ENCODE data around the gene NES.

NES gene

GRCh38 chr1:156704166-156704711 lies 27.0 kb upstream of the NES start:
- no peak for DNase-seq

- peak in 1 of 2 experiments; percentile 23 for DNase-seq
Measured at GRCh38 chr1:156703741-156704140, 26.5 kb upstream of the NES start.

- no peak for DNase-seq
Measured at GRCh38 chr1:156703336-156703735, 26.1 kb upstream of the NES start.

GRCh38 chr1:156700736-156701531 lies 23.7 kb upstream of the NES start:
- DNase-seq, result no peak

- DNase-seq, result no peak
Measured at GRCh38 chr1:156698995-156699394, 21.8 kb upstream of the NES start.

- no peak for DNase-seq
Measured at GRCh38 chr1:156697481-156697880, 20.3 kb upstream of the NES start.

- no peak for DNase-seq
Measured at GRCh38 chr1:156696755-156697154, 19.5 kb upstream of the NES start.

GRCh38 chr1:156694690-156694962 lies 17.4 kb upstream of the NES start:
- no peak for DNase-seq

- DNase-seq, result no peak
Measured at GRCh38 chr1:156693848-156694689, 16.9 kb upstream of the NES start.

- no peak for DNase-seq
Measured at GRCh38 chr1:156692925-156693847, 16.0 kb upstream of the NES start.

- DNase-seq, result no peak
Measured at GRCh38 chr1:156692441-156692924, 15.3 kb upstream of the NES start.

- DNase-seq, result no peak
Measured at GRCh38 chr1:156691665-156692440, 14.6 kb upstream of the NES start.

- no peak for DNase-seq
Measured at GRCh38 chr1:156691191-156691590, 14.0 kb upstream of the NES start.

GRCh38 chr1:156690675-156691036 lies 13.4 kb upstream of the NES start:
- DNase-seq, result no peak

- no peak for DNase-seq
Measured at GRCh38 chr1:156689953-156690674, 12.9 kb upstream of the NES start.

GRCh38 chr1:156689035-156689952 lies 12.1 kb upstream of the NES start:
- DNase-seq, result peak; percentile 78 to 81

- no peak for DNase-seq
Measured at GRCh38 chr1:156684227-156684782, 7.1 kb upstream of the NES start.

- no peak for DNase-seq
Measured at GRCh38 chr1:156682166-156682890, 5.1 kb upstream of the NES start.
